Measurements from ENCODE around the gene SDK1.

SDK1 gene

DNA sequence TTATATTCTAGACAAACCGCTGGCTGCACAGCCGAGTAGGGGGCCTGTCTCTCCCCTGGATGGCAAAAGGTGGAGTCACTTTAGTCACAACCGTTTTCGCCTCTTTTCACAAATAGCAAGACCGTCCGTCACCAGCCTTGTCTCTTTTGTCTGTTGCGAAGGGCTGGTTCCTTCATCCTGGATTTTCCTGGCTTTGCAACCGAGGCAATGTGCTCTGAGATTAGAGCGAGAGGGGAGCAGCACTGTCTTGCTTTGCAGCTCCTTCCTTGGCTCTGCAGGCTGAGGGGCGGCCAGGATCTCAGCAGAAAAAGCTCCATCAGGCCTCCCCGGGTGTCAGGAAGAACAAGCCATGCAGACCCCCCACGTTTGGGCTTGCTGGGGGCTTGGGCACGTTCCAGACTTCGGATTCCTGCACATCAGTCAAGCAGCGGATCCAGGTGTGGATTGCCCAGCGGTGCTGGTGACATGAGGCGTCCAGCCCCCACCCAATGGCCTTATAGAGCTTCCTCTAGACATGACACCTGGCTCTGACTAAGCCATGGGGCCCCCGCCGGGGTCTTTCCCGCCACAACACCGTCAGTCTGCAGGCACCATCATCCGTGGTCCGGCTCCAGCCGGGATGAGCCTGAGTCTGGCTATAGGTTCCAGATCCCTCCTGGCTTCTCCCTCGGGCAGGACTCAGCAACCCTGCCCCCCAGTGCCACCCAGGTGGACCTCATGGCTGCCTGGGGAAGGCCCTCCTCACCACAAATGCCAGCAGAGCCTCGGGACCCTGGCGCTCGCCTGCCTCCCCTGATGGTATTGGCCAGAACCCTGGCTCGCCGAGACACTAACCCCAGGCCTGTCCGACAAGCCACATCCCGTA is 913.5 kb downstream of the SDK1 start:
- no peaks in the 10 kb centered on the region for H3K36me3 ChIP-seq (ENCODE audit: control insufficient read depth in 2 of 2, insufficient read depth in 1 of 2, low read length in 2 of 2)
- CTCF ChIA-PET, result no interaction called here

More for the DNA sequence above, 913.5 kb downstream of the SDK1 start:
- Histone ChIP-seq H3K4me1 (ENCODE audit: control insufficient read depth, insufficient read depth, low read length) (no peaks in the 10 kb centered on the region), H3K27ac (ENCODE audit: extremely low read depth, low read depth, low read length) (no peak overlapping the region), H3K4me3 (ENCODE audit: low read depth, low read length) (no peak overlapping the region), H3K9me3 (ENCODE audit: control insufficient read depth, insufficient read depth, low read depth, low read length) (no peaks in the 10 kb centered on the region)
- POLR2A ChIA-PET, result no interaction called here
- no peak for TF ChIP-seq ZNF350 (tag by site-specific recombination; IDR thresholded peaks at IDR 0.05)
- TF ChIP-seq MYNN (tag by site-specific recombination; IDR thresholded peaks at IDR 0.05; ENCODE audit: borderline replicate concordance), result no peak
- no peak for TF ChIP-seq ZNF792 (tag by site-specific recombination; IDR thresholded peaks at IDR 0.05)
- TF ChIP-seq HIC1 (tag by site-specific recombination; IDR thresholded peaks at IDR 0.05), result no peak
- no peak for TF ChIP-seq ZNF501 (tag by site-specific recombination; IDR thresholded peaks at IDR 0.05)
- no peak for TF ChIP-seq ZBTB26 (tag by site-specific recombination; optimal IDR thresholded peaks at IDR 0.05)
- no peak for TF ChIP-seq OVOL3 (tag by site-specific recombination; IDR thresholded peaks at IDR 0.05)
- no peak for TF ChIP-seq TRIM28 (IDR thresholded peaks at IDR 0.05; ENCODE audit: borderline replicate concordance, low read length)
- no peak for TF ChIP-seq ZNF843 (tag by site-specific recombination; IDR thresholded peaks at IDR 0.05)
- TF ChIP-seq, protein P1, sequence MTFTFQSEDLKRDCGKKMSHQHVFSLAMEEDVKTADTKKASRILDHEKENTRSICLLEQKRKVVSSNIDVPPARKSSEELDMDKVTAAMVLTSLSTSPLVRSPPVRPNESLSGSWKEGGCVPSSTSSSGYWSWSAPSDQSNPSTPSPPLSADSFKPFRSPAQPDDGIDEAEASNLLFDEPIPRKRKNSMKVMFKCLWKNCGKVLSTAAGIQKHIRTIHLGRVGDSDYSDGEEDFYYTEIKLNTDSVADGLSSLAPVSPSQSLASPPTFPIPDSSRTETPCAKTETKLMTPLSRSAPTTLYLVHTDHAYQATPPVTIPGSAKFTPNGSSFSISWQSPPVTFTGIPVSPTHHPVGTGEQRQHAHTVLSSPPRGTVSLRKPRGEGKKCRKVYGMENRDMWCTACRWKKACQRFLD (tag by site-specific recombination; IDR thresholded peaks at IDR 0.05), result no peak
- TF ChIP-seq ZNF280D (tag by site-specific recombination; IDR thresholded peaks at IDR 0.05), result no peak
- no peak for TF ChIP-seq ZNF639 (tag by site-specific recombination; IDR thresholded peaks at IDR 0.05)
- no peak for TF ChIP-seq ZNF660 (tag by site-specific recombination; IDR thresholded peaks at IDR 0.05)
- no peak for TF ChIP-seq ZNF132 (tag by site-specific recombination; IDR thresholded peaks at IDR 0.05; ENCODE audit: borderline replicate concordance)

Data from HEK293 (cell line).